Thyroid gland (tissue), 4 donors: Measurements from ENCODE around the gene TNFAIP8L2. TPM values are rescaled to one million over a fixed set of nuclear protein-coding genes. Genes with fewer than 3 reads are reported as not detected.

ENCODE experiments used
- DNase-seq, 2 donors: peaks; one replicate each; pipeline ENCODE4 v3.0.0-alpha.2; 2019
- H3K27ac ChIP-seq, 3 donors: fragments of 200-600 bp; sonication (generic); 1 replicate in 2 of 3; 2 replicates in 1 of 3; pipeline ENCODE4 v1.5.1; 2016 to 2019; ENCODE audit warnings: mild to moderate bottlenecking in 1 of 3, moderate library complexity in 1 of 3
- H3K27me3 ChIP-seq: fragments of 200-600 bp; sonication (generic); one replicate; pipeline ENCODE4 v1.5.1; 2019
- H3K36me3 ChIP-seq, 2 donors: fragments of 200-600 bp; sonication (generic); one replicate each; pipeline ENCODE4 v1.5.1; 2016 to 2019
- H3K4me1 ChIP-seq, 2 donors: fragments of 200-600 bp; sonication (generic); one replicate each; pipeline ENCODE4 v1.5.1; 2017 to 2019
- H3K4me3 ChIP-seq, 3 donors: fragments of 200-600 bp; sonication (generic); replicated peaks in 1 of 3; 1 replicate in 2 of 3; 2 replicates in 1 of 3; pipeline ENCODE4 v1.5.1; 2016; ENCODE audit warnings: mild to moderate bottlenecking in 1 of 3
- H3K9me3 ChIP-seq: fragments of 200-600 bp; sonication (generic); one replicate; pipeline ENCODE4 v1.5.1; 2017
- POLR2A ChIP-seq, 2 donors: fragments of 450-650 bp; IDR thresholded peaks; one replicate each; pipeline ENCODE4 v1.6.1; 2017; ENCODE audit warnings: antibody characterized with exemption in 2 of 2, mild to moderate bottlenecking in 2 of 2, moderate library complexity in 1 of 2
- WGBS, 2 donors: methylation state at CpG; one replicate each; pipeline ENCODE4 v1.1.5; 2017; 5-methylcytosine and 5-hydroxymethylcytosine counted together
- intact Hi-C: fragments of 100-400 bp; cut with DNase I; formaldehyde crosslinking; loops from one replicate; pipeline ENCODE4 v1.15.1; 2023
- total RNA-seq, 4 donors: library from RNA; depleted of rRNA; stranded (reverse); fragments of >200 nt; gene quantifications; one replicate each; pipeline ENCODE4 v1.2.3, GENCODE V29; 2016
- TF ChIP-seq, protein P1 (sequence below), 6 experiments: fragments of 200-600 bp in 3 of 6; fragments of 450-650 bp in 3 of 6; sonication (generic) in 3 of 6; IDR thresholded peaks; one replicate each; pipeline ENCODE4 v1.5.1; 2016 to 2019; ENCODE audit warnings: antibody characterized with exemption in 6 of 6, mild to moderate bottlenecking in 2 of 6, inconsistent platforms in 1 of 6, moderate library complexity in 1 of 6

The TNFAIP8L2 gene
- total RNA-seq, 4 donors from 2014 or later = 2.2 to 4.2 (median 2.4) TPM

- TF ChIP-seq POLR2A (IDR thresholded peaks at IDR 0.05) = no peak
- TF ChIP-seq, protein P1, sequence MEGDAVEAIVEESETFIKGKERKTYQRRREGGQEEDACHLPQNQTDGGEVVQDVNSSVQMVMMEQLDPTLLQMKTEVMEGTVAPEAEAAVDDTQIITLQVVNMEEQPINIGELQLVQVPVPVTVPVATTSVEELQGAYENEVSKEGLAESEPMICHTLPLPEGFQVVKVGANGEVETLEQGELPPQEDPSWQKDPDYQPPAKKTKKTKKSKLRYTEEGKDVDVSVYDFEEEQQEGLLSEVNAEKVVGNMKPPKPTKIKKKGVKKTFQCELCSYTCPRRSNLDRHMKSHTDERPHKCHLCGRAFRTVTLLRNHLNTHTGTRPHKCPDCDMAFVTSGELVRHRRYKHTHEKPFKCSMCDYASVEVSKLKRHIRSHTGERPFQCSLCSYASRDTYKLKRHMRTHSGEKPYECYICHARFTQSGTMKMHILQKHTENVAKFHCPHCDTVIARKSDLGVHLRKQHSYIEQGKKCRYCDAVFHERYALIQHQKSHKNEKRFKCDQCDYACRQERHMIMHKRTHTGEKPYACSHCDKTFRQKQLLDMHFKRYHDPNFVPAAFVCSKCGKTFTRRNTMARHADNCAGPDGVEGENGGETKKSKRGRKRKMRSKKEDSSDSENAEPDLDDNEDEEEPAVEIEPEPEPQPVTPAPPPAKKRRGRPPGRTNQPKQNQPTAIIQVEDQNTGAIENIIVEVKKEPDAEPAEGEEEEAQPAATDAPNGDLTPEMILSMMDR (IDR thresholded peaks at IDR 0.05) = no peak
- peak overlapping the region; percentile 24 to 59 (median 53) for H3K4me3 ChIP-seq
- H3K27me3 ChIP-seq = no peaks in the 10 kb centered on the region
- H3K4me1 ChIP-seq = peaks cover 14 to 21% of the 10 kb centered on the region in 2 donors
- H3K36me3 ChIP-seq = peaks cover 16% of the 10 kb centered on the region in 2 donors
- H3K27ac ChIP-seq = peak overlapping the region; percentile 70 to 91 (median 76)
- intact Hi-C loops = no loop called here
- 4 to 7% methylated on average over 15 of the region's 15 CpGs for WGBS, 2 donors
- no peaks in the 10 kb centered on the region for H3K9me3 ChIP-seq
- DNase-seq = peak; percentile 34 to 52
Observed at GRCh38 chr1:151165281-151165737, 8.9 kb downstream of the TNFAIP8L2 start.

GRCh38 chr1:151165738-151166504 lies 9.5 kb downstream of the TNFAIP8L2 start, which contains the start of the genes LYSMD1 and SCNM1:
Gene LYSMD1, minus strand, starts transcription at chr1:151165902. Its CDS starts 644 bp downstream, at chr1:151165258.
Gene SCNM1, plus strand, starts transcription at chr1:151166144. Its CDS starts 9 bp downstream, at chr1:151166153.
- Histone ChIP-seq H3K36me3 (peaks cover 10 to 11% of the 10 kb centered on the region in 2 donors), H3K9me3 (no peaks in the 10 kb centered on the region), H3K27ac (peak within 1 kb of the TSS; percentile 70 to 91 (median 76)), H3K4me3 (peak within 1 kb of the TSS; percentile 43 to 60 (median 53)), H3K4me1 (peaks cover 14 to 21% of the 10 kb centered on the region in 2 donors), H3K27me3 (no peaks in the 10 kb centered on the region)
- TF ChIP-seq, protein P1 (IDR thresholded peaks at IDR 0.05) = peak in 4 of 6 experiments; percentile 14 to 53 (median 27)
- TF ChIP-seq POLR2A (IDR thresholded peaks at IDR 0.05) = peak in 1 of 2 donors; percentile 43
- 0% methylated on average over 30 to 38 of the region's 38 CpGs for WGBS, 2 donors
- intact Hi-C loops = no loop called here
- peak; percentile 97 to 98 for DNase-seq

DNA sequence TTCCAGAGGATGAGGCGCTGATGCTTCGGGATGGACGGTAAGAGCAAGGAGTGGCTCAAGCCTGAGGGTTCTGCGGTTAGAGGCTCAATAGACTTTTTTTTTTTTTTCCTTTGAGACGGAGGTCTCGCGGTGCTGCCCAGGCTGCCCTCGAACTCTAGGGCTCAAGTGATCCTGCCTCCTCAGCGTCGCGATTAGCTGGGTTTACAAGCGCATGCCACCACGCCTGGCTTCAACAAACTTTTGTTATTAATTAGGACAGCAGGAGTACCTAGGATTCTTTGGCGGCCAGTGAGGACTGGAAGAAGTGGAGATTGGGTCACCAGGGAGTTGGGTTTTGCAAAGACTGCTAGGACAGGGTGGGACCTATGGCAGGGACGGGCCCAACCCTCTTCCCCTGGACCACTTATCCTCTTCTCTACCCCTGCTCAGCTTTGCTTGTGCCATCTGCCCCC lies 10.1 kb downstream of the TNFAIP8L2 start:
- Histone ChIP-seq H3K27ac (peak overlapping the region in 2 of 3 donors; percentile 70 to 76), H3K4me1 (peaks cover 14 to 21% of the 10 kb centered on the region in 2 donors), H3K4me3 (peak overlapping the region; percentile 43 to 60 (median 53)), H3K27me3 (no peaks in the 10 kb centered on the region), H3K9me3 (no peaks in the 10 kb centered on the region), H3K36me3 (peaks cover 5 to 8% of the 10 kb centered on the region in 2 donors)
- intact Hi-C loops = no loop called here
- TF ChIP-seq POLR2A (IDR thresholded peaks at IDR 0.05) = no peak
- TF ChIP-seq, protein P1 (IDR thresholded peaks at IDR 0.05) = no peak
- DNase-seq = peak; percentile 21 to 23
- 2 to 3% methylated on average over 15 of the region's 15 CpGs for WGBS, 2 donors

DNA sequence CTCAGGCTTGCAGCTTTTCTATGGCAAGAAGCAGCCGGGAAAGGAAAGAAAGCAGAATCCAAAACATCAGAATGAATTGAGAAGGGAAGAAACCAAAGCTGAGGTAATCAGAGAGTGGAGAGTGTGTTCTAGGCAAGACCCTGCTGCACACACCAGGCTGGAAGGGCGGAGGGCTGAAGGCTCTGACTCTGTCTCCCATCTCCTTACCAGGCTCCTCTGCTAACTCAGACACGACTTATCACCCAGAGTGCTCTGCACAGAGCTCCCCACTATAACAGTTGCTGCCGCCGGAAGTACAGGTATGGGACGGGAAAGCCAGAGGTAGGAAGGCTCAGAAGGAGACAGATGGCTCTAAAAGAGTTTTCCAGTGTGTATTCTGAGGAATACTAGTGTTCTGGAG lies 10.7 kb downstream of the TNFAIP8L2 start:
- Histone ChIP-seq H3K4me3 (no peak overlapping the region), H3K9me3 (no peaks in the 10 kb centered on the region), H3K27me3 (no peaks in the 10 kb centered on the region), H3K36me3 (peaks cover 3 to 5% of the 10 kb centered on the region in 2 donors), H3K4me1 (peaks cover 14 to 21% of the 10 kb centered on the region in 2 donors), H3K27ac (no peak overlapping the region)
- intact Hi-C loops = no loop called here
- no peak for DNase-seq
- WGBS, 2 donors = 87 to 88% methylated on average over 6 of the region's 6 CpGs
- no peak for TF ChIP-seq POLR2A (IDR thresholded peaks at IDR 0.05)
- TF ChIP-seq, protein P1 (IDR thresholded peaks at IDR 0.05) = no peak

DNA sequence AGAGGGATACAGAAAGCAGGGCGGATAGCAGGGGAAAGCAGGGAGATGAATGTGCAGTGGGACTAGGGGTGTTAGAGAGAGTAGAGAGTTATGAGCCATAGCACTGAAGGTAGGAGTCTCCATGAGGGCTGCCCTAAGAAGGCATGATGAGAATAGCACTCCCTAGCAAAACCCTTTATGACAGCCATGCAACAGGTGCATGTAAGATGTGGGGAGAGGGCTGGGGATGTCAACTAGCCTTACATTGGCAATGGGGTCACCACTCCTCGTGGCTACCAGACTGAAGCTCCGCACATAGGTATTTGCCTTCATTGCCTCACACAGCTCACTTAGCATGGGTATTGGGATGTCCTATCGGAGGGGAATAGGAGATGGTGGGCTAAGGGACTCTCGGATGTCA lies 14.7 kb downstream of the TNFAIP8L2 start:
- no peak for TF ChIP-seq POLR2A (IDR thresholded peaks at IDR 0.05)
- TF ChIP-seq, protein P1 (IDR thresholded peaks at IDR 0.05) = no peak
- Histone ChIP-seq H3K4me3 (no peak overlapping the region), H3K36me3 (peaks cover 16 to 17% of the 10 kb centered on the region in 2 donors), H3K27me3 (no peaks in the 10 kb centered on the region), H3K27ac (no peak overlapping the region), H3K9me3 (no peaks in the 10 kb centered on the region), H3K4me1 (peaks cover 6 to 8% of the 10 kb centered on the region in 2 donors)
- 83 to 94% methylated on average over 5 of the region's 5 CpGs for WGBS, 2 donors
- intact Hi-C loops = no loop called here
- no peak for DNase-seq
